Esophagus squamous epithelium (tissue), 4 donors: ENCODE measurements around the gene TTC21A.

ENCODE experiments used
- CTCF ChIP-seq, 6 experiments: fragments of 450-650 bp in 4 of 6; fragments of 200-600 bp in 2 of 6; sonication (generic) in 2 of 6; IDR thresholded peaks; one replicate each; pipeline ENCODE4 v1.5.1; 2016 to 2019; ENCODE audit warnings: antibody characterized with exemption in 6 of 6, mild to moderate bottlenecking in 4 of 6, moderate library complexity in 4 of 6
- POLR2A ChIP-seq, 4 donors: fragments of 450-650 bp; IDR thresholded peaks; one replicate each; pipeline ENCODE4 v1.6.1; 2017; ENCODE audit warnings: antibody characterized with exemption in 4 of 4, mild to moderate bottlenecking in 4 of 4, moderate library complexity in 3 of 4

GRCh38 chr3:39142067-39142466 is 34.6 kb downstream of the TTC21A start:
- no peak for TF ChIP-seq CTCF (IDR thresholded peaks at IDR 0.05)
- TF ChIP-seq POLR2A (IDR thresholded peaks at IDR 0.05): no peak
